Keratinocyte (primary cell): ENCODE results near the gene GRIK4.

Source experiments
- CTCF ChIP-seq, 3 experiments: IDR thresholded peaks in 1 of 3; conservative IDR thresholded peaks in 1 of 3; optimal IDR thresholded peaks in 1 of 3; 2 replicates in 2 of 3; 3 replicates in 1 of 3; pipeline versions ENCODE3 to v1.5.1; 2011; ENCODE audit warnings: low read length in 3 of 3, mild to moderate bottlenecking in 3 of 3, moderate library complexity in 2 of 3, control low read depth in 1 of 3, inconsistent platforms in 1 of 3; ENCODE audit not compliant: insufficient read depth in 2 of 3; ENCODE audit errors: extremely low read depth in 1 of 3
- EZH2 ChIP-seq: IDR thresholded peaks from one replicate; pipeline ENCODE4 v1.6.1; 2012; ENCODE audit warnings: inconsistent platforms, mild to moderate bottlenecking, low read length, moderate library complexity

GRCh38 chr11:120610111-120610510, 98.6 kb downstream of the GRIK4 start:
- TF ChIP-seq CTCF (optimal IDR thresholded peaks at IDR 0.05 in 1 of 3, IDR thresholded peaks at IDR 0.05 in 1 of 3, conservative IDR thresholded peaks at IDR 0.05 in 1 of 3; ENCODE audit: extremely low read depth in 1 of 3, insufficient read depth in 2 of 3, low read length in 3 of 3), result no peak
- no peak for TF ChIP-seq EZH2
